COLO668 (cell line): ENCODE data around the gene C19orf73.
"Not testable (repeated sequence)": the region's sequence is repeated elsewhere in the genome, so short reads cannot be mapped to it uniquely, and the experiment has no call there.

ENCODE experiments used
- DNase-seq: peaks from one replicate; lab custom pipeline; 2025; ENCODE audit not compliant: unreplicated experiment; lab: John Stamatoyannopoulos, UW

The C19orf73 gene

DNA sequence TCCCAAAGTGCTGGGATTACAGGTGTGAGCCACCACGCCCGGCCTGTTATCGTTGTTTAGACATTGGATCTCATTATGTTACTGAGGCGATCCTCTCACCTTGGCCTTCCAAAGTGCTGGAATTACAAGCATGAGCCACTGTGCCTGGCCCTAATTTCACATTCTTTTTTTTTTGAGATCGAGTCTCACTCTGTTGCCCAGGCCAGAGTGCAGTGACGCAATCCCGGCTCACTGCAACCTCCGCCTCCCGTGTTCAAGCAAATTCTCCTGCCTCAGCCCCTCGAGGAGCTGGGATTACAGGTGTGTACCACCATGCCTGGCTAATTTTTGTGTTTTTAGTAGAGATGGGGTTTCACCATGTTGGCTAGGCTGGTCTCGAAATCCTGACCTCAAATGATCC lies 4.3 kb upstream of the C19orf73 start:
- not testable (repeated sequence) for DNase-seq

- DNase-seq = not testable (repeated sequence)
Observed at GRCh38 chr19:49121841-49122240, 2.9 kb upstream of the C19orf73 start.

DNA sequence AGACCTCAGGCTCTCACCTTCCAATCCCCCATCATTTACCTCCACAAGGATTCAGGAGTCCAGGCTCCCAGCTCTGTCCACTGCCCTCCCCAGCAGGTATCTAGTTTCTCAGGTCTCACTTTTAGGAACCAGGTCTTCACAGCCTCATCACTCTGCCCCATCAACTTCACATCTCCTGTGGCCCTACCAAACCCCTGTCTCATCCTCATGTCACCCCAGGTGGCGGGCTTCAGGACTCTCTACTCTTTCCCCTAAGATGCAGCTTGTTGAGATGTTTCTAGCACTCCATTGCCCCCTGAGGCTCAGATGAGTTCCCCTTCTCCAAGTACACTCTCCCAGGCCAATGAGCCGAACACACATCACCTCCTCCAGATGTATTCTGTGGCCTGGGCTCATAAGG lies 1.9 kb upstream of the C19orf73 start:
- DNase-seq = no peak

DNA sequence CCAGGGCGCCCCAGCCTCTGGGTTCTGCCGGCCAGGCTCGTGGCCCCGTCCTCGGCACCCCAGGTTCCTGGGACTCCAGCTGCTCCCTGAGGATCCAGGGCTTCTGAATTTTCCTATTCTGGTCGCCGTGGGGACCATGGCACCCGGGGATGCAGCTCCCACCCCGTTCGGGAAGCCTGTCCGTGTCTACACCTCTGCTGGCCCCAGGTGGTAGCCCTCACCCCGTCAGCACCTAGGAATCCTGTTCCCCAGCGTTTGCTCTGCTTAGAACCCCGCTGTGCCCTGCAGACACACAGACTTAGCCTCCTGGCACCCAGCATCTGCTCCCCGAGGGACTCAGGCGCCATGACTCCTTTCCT lies 1.4 kb upstream of the C19orf73 start:
- no peak for DNase-seq

- DNase-seq = peak; percentile 42
Observed at GRCh38 chr19:49119411-49120324, 725 bp upstream of the C19orf73 start, which contains the start of gene PPFIA3. TSS of gene PPFIA3 (plus strand) at chr19:49119544. CDS start at chr19:49127874, 8,330 bp downstream.

GRCh38 chr19:49117677-49118564 lies 1.0 kb downstream of the C19orf73 start:
- no peak for DNase-seq

DNA sequence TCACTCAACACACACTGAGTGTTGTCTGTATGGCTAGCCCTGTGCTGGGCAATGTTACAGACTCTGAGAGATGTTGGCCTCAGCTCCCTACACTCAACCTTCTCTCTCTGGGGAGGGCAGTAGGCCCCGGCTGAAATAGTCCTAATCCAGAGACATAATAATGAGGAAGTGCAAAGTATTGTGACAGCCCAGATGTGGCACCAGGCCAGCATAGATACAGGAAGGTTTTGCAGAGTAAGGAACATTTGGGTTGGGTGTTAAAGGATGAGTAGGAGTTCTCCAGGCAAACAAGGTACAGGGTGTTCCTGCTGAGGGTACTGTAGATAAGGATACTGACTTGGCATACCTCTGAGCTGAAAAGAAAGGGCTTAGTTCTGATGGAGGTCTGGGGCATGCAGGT lies 2.4 kb downstream of the C19orf73 start:
- DNase-seq = no peak

GRCh38 chr19:49114630-49115363 lies 4.1 kb downstream of the C19orf73 start:
- peak; percentile 33 for DNase-seq

GRCh38 chr19:49113762-49114629 lies 4.9 kb downstream of the C19orf73 start, which contains the start of gene LIN7B:
TSS of gene LIN7B (plus strand) at chr19:49114370. CDS start at chr19:49114405, 35 bp downstream.
- DNase-seq = peak; percentile 80

DNA sequence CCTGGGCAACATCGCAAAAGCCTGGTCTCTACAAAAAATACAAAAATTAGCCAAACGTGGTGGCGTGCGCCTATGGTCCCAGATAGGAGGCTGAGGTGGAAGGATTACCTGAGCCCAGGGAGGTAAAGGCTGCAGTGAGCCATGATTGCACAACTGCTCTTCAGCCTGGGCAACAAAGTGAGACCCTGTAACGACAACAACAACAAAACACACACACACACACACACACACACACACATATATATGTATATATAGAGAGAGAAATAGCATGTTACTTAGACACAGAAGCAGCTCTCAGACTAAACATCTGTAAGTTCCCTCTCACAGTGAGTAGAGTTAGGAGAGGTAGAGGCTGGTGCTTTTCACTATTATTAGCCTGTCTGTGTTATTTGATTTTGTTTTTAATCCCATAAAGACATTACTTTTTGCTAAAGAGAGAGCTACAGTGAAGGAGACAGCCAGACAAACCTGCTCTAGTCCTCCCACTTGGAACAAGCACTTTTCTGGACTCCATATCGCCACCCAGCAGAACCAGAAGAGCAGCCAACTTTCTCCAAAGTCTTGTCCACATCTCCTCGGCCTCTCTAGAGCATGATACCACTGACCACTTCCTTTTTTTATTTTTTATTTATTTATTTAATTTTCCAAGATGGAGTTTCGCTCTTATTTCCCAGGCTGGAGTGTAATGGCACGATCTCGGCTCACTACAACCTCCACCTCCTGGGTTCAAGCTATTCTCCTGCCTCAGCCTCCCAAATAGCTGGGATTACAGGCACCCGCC lies 7.5 kb downstream of the C19orf73 start:
- DNase-seq = no peak

DNA sequence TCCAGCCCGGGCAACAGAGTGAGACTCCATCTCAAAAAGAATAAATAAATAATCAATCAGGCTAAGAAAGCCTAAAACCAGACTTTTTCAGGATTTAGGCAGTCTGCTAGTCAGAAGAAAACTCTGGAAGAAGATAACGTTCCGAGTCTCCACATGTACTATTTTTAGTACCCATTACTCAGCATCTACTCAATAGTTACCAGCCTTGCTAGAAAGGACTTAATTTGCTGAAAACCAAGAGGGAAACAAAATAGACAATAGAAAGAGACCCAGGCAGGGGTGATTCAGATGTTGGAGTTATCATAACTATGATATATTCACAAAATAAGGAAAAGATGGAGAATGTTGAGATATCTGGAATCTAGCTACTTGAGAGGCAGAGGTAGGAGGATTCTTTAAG lies 8.4 kb downstream of the C19orf73 start:
- DNase-seq = no peak

GRCh38 chr19:49109569-49110233 lies 9.2 kb downstream of the C19orf73 start:
- no peak for DNase-seq

- no peak for DNase-seq
Observed at GRCh38 chr19:49109051-49109450, 9.9 kb downstream of the C19orf73 start.

- DNase-seq = no peak
Observed at GRCh38 chr19:49107625-49108459, 11.1 kb downstream of the C19orf73 start.

- DNase-seq = peak; percentile 66
Observed at GRCh38 chr19:49106648-49107135, 12.3 kb downstream of the C19orf73 start.

DNA sequence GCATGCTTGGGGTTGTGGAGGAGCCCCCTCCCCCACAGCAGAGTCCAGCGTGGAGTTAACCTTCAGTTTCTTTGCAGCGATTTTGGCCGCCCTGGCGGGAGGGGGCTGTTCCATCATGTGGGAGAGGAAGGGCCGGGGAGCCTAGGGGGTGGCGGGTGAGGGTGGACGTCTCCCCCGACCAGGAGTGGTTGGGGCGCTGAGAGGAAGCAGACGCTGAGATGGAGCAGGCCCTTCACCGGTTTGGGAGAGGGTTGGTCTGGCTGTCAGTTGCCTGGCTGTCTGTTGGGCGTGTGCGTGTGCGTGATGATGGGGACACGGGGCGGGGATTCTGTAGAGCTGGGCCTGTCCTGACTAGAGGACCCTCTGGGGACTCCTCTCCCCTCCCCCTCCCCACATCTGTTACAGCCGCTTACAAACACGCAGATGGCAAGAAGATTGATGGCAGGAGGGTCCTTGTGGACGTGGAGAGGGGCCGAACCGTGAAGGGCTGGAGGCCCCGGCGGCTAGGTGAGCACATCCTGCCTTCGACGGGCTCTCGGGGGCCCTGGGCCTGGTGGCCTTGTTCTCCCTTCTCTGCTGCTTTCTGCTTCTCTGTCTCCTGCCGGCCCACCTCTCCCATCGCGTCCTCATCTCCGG lies 14.6 kb downstream of the C19orf73 start:
- no peak for DNase-seq
